CD4-positive, alpha-beta T cell treated with Interleukin-1 beta for 1 hour (primary cell): Measurements from ENCODE around the gene HERC2.

ENCODE experiments used
- DNase-seq, 2 donors: peaks; one replicate each; pipeline ENCODE4 v3.0.0-alpha.2; 2020 to 2022

HERC2 gene

DNA sequence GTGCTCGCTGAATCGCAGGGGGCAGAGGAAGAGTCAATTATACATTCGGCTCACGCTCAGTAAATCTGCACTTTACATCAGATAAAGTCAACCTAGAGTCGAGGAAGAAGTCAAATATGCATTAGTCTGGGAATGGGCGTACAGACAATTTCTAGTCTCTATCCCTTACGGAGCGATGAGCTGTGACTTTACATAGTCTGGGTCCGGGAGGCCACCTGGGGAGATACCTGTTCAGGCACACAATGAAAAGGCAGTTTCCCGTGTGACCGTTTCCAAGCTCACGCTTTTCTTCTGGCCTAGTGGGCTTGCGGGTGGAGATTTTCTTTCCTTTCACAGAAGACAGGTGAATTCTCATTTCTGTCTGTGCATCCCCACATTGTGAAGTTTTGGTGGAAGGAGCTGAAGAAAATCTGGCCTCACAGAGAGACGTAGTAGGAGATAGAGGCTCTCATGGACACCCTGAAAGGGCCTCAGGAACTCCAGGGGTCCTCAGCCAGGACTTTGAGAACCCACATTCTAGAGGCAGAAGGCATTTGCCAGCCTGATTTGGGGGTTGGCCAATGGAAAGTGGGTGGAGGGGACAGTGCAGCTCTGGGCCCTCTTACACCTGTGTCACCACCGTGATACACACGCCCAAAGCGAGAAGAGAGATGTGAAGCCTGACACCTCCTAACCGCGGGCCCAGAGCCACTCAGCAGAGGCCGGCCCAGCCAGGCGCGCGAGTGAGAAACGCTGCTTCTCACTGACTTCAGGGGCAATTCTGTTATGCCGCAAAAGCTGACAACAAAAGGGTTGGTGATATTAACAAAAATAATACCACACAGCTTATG lies 212.1 kb downstream of the HERC2 start:
- no peak for DNase-seq

DNA sequence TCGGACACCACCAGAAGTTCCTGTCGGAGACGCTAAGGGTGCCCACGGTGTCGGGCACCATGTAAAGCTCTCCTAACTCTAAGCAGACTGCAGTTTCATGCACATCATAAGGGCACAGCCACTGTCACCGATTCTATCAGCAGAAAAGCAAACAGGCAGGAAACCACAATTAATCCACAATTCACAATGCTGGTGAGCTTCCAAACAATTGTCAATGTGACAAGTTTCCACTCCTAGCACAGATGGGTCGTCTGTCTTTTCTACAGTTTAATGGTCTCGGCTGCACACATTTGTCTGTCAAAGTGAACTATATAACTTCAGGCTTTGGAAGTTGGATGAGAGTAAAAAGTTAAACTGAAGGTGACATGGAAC lies 214.1 kb downstream of the HERC2 start:
- DNase-seq, result no peak

DNA sequence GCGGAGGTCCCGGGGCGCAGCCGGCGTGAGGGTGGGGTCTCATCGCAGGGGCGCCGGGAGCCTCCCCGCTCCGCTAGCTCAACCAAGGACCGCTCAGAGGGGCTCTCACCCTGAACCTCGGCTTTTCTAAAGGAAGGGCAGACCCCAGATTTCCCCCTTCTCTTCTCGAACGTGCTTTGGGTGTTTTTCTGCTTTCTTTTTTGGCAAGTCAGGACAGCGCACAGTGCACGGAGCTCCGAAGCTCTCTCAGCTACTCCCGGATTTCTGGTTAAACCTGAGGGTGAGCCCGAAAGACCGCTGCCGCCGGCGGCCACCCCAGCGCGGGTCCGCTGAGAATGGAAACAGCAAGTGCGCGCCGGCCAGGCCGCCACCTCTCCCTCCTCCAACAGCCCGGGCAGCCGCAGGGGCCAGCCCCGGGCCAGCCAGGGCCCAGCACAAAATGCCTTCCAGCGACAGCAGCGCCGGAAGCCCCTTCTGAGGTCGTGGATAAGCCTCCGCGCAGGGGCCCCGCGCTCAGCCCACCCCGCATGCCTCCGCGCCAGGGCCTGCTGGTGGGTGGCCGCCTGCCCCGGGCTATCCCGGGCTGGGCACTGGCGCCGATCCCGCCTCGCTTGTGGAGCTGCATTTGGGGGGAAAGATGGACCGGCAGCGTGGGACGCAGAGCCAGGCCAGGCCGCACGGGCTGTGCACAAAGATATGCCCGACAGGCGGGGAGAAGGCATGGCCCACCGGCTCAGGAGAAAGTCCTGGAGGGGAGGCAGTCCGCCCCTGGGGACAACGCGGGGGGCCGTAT lies 214.7 kb downstream of the HERC2 start:
- DNase-seq, result no peak

DNA sequence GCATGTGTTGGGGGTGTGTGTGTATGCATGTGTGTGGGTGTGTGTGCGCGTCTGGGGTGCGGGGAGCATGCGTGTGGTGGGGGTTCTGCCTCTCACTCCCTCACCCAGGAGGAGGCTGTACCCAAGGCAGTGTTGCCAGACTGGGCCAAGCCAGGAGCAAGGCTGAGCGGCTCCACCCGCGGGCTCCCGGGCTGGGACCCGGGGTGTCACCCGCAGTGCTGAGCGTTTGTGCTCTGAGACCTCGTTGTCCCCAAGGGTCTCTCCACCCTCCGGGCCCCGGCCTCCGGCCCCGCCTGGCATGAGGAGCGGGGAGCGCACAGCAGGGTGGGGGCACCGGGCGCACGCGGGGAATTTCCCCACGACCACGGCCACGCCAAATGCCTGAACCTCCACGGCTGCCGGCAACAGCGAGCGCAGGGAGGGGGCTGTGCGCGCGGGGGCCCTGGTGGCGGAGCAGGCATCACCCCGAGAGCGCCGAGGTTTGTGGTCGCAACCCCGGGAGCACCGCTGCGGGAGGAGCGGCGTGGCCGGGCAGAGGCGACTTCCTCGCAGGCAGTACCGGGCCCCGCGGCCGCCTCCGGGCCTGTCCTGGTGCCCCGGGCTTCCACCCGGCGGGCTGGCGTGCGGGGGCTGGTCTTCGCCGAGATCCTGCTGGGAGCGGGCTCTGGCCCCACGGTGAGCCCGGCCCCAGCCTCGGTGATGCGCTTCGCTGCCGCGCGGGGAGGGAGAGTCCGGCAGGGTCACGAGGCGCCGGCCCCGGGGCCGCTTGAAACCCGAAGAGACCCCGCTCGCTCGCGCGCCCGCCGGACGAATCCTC lies 215.5 kb downstream of the HERC2 start:
- DNase-seq, result peak in 1 of 2 donors; percentile 33

DNA sequence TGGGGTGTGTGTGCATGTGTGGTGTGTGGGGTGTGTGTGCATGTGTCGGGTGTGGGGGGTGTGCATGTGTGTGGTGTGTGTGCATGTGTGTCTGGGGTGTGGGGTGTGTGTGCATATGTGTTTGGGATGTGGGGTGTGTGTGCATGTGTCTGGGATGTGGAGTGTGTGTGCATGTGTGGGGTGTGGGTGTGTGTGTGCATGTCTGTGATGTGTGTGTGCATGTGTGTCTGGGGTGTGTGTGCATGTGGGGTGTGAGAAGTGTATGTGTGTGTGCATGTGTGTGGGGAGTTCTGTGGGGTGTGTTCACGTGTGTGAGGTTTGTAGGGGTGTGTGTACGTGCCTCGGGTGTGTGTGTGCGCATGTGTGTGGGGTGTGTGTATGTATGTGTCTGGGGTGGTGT lies 216.2 kb downstream of the HERC2 start:
- DNase-seq, result no peak

DNA sequence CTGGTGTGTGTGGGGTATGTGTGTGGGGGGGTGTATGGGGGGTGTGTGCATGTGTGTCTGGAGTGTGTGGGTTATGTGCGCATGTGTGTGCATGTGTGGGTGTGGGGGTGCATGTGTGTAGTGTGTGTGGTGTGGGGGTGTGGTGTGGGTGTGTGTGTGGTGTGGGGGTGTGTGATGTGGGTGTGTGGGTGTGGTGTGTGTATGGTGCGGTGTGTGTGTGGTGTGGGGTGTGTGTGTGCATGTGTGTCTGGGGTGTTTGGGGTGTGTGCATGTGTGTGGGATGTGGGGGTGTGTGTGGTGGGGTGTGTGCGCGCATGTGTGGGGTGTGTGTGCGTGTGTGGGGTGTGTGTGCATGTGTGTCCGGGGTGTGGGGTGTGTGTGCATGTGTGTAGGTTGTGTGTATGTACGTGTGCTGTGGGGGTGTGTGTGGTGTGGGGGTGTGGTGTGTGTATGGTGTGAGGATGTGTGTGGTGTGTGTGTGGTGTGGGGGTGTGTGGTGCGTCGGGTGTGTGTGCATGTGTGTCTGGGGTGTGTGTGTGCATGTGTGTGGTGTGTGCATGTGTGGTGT lies 216.7 kb downstream of the HERC2 start:
- DNase-seq, result no peak

DNA sequence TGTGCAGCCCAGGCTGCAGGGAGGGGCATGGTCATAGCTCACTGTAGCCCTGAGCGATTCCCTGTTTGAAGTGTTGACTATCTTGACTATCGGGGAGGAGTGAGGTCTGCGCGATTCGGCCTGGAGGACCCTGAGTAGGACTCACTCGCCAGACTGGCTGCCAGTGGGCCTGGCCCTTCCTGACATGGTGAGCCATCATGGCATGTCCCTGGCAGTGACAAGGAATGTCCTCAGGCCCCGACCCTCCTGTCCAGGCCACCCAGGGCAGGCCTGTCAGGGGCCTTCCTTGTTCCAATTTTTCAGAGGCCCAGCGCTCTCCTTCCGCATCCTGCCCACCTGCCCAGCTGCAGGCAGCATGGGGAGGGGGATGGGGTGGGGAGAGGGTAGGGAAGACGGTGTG lies 217.7 kb downstream of the HERC2 start:
- no peak for DNase-seq

DNA sequence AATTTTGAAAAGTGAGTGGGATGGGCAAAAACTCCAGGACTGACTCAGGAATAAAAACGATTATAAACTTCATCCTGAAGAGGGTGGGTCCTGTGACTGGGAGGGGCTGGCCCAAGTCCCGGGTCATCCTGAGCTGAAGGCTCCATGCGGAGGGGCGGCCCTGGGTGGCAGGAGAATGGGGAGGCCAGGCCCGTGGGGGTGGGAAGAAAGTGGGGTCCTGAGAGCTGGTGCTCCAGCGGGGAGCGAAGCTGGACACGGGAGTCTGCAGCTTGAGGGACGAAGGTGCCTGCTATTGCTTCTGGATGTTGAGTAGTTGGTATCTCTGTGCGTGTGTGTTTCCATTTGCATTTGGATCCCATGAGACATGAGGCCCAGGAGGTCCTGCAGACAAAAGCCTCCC lies 218.1 kb downstream of the HERC2 start:
- no peak for DNase-seq

DNA sequence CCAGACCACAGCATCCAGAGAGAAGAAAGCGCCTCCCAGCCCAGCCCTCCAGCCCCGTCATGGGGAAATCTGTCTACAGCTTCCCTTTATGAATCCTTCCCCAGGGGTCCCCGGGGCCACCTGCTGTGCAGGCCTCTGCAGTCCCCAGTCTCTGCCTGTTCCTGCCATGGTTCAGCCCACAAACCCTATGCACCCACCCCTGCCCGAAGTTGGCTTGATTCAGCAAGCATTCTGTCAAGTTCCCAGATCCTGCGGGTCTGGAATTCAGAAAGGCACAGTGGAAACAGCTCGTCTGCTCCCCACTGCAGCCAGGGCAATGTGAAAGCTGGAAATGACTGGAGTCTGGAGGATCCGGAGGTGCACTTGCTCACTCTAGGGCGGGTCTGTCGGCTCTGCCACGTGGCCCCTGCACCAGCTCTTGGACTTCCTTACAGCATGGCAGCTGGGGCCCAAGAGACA lies 220.0 kb downstream of the HERC2 start:
- no peak for DNase-seq

DNA sequence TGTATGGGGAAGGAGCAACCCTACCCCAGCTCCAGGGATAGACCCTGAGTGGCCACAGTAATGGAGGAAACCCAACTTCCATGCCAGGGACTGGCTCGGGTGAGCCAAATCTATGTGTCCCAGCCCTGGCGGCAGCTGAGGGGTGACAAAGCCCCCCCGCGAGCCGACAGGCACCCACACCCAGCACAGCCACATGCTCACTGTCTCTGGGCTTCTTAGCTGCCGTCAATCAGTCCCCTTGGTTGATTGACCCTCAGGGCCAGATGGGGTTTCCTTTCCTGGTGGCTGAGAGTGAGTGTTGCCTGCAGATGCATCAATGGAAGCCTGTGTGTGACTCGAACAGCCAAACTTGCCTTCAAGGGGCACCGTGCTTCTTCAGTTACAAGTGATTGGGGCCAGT lies 220.8 kb downstream of the HERC2 start:
- DNase-seq, result no peak

DNA sequence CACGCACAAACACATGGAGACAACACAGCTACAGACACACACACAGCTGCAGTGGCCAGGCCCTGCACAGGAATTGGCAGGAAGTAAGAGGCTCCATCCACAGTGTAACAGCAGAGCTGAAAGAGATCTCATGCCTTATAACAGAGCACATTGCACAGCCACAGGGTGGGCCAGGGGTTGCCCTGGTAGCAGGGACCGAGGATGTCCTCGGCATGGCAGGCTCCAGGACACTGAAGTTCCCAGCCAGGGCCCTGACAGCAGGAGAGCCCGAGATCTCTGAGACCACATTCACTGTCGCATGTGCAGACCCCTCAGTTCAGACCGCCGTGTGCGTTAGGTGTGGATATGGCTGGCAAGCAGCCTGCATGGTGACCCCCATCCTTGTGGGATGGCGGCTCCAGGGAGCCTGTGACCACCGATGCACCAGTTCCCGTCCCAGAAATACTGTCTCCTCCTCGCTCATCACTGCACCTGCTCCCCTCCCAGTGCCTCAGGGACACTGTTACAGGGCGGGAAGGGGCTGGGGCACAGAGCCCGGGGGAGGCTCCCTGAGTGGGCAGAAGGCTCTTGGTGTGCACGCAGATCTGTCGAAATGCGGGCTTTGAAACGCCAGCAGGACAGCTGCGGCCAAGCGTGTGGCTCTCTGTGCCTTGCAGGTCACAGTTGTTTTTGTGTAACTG lies 221.3 kb downstream of the HERC2 start:
- DNase-seq, result no peak

DNA sequence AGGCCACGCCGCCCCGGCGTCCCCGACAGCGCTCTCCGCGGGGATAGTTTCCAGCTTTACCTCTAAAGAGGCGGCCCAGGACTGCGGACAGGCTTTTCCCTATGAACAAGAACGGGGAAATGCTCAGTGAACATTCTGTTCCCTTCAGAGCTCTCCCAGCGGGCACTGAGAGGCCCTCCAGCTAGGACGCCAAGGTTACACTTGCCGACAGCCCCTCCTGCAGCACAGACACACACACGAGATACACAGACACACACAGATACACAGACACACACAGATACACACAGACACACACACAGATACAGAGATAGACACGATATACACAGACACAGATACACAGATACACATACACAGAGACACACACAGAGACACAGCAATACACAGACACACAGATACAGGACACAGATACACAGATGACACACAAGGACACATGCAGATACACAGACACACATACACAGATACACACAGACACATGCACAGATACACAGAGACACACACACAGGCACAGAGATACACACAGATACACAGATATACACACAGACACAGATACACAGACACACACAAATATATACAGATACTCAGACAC lies 222.3 kb downstream of the HERC2 start:
- no peak for DNase-seq

DNA sequence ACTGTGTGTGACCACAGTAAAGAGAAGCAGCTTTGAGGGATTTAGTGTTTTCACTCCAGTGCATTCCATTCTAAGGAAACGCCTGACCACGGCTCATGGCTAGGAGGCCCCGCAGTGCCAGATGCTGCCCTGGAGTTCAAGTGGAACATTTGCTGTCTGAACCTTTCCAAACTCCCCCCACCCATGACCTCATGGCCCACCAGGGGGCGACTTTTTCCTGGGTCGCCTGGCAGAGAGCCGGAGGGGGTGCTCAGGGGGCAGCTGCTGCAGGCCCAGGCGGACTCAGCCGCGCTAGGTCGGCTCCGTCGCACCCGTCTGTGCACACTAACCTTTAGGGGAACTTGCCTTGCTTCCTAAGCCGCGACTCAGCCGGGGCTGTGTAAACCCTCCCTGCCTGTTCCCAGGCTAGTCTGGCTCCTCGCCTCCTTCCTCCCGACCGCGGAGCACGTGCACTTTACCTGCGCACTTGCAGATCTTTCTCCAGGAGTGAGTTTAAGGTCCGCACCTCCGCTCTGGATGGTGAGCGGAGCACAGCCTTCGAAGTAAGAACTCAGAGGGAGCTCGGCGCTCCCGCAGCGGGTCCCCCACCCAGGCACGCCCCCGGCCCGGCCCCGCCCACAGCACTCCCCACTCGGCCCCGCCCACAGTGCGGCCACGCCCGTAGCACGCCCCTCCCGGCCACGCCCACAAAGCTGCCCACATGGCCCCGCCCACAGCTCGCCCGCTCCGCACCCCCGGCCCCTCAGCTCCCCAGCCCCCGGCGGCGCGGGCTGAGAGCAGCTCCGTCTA lies 223.0 kb downstream of the HERC2 start, which contains the start of gene OCA2:
OCA2 (minus strand) TSS at position 550 of the 789 bp plus-strand sequence. CDS start 17,441 bp downstream, outside the sequence.
- peak; percentile 54 to 55 for DNase-seq

DNA sequence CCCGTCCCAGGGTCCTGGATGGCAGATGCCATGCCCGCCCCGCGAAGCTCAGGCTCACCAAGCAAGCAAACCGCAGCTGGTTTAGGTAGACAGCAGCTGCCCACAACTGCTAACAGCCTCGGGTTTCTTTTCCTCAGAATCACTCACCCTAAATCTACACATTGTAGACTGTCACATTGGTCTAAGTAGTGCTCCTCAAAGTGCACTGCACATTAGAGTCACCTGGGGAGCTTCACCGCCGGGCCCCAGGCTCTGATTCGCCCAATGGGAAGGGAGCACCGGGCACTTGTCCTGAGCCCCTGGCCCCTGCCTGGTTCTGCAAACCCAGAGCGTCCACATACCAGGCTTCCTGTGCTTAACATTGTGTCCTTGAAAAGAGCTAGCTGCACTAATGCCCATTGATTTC lies 223.6 kb downstream of the HERC2 start:
- no peak for DNase-seq

DNA sequence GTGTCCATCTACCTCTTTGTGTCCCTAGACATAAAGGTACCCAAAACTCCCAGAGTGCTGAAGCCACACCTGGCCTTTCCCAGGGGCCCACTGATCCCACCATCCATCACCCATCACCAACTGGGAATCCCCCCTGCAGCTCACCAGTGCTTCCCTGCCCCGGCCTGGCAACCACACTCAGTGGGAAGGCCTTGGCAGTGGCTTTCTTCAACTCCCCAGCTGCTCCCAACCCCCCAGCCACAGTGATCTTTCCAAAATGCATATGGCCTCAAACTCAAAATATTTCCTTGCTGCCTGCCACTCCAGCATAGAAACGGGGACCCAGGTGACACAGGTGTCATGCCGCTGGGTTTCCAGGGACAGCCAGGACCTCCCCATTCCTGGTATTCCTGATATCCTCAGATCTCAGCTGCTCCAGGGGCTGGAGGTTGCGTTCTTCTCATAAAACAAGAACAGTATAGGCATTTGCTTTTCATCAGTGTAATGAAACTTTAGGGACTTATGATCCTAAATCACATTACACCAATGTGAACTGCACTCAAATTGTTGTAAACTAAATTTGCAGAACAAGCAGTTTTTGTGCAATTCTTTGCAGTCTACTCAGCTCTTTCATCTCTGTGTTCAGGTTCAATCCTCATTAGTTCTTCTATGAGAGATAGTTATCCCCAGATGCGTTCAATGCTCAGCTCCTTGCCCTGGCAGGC lies 224.2 kb downstream of the HERC2 start:
- DNase-seq, result no peak

DNA sequence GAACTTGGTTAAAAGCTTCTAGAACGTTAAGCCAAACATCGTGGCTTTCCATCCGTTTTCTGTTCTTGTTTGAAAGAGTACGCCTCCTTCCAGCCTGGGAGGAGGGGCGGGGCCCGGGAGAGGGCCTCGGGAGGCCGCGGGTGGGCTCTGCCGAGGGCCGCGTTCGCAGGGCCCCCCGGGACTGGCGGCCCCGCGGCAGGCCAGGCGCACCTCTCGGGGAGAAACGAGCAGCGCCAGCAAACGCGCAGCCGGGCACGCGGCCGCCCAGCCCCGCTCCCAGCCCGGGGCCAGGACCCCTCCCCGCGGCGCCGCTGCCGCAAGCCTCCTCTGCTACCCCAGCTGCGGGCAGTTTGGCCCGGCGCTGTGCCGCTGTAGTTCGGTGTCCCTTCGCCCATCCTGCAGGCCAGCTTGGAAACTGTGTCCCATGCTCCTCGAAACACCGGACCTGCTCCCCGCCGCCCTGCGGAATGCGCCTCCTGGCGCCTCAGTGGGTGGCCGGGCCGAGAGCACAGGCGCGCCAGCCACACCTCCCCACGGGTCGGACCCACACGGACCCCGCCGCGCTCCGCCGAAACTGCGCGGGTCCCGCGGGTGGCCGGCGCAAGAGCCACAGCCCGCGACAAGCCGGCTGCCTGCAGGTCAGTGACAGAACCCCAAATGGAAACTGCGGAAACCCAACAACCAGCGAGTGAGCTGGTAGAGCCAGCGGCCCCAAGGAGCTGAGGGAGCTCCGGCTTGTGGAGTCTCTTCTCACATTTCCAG lies 225.1 kb downstream of the HERC2 start:
- DNase-seq, result no peak

DNA sequence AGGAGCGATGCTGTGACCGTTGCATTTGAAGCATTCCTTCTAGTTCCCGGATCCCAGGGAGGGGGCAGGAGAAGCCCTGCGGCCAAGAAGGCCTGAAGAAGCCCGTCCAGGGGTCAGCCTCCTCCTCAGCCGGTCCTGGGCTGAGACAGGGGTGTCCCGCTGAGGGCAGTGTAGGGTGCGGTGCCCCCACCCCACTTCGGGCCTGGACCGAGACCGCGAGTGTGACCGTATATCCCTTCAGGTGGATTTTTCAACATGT lies 225.6 kb downstream of the HERC2 start:
- no peak for DNase-seq

DNA sequence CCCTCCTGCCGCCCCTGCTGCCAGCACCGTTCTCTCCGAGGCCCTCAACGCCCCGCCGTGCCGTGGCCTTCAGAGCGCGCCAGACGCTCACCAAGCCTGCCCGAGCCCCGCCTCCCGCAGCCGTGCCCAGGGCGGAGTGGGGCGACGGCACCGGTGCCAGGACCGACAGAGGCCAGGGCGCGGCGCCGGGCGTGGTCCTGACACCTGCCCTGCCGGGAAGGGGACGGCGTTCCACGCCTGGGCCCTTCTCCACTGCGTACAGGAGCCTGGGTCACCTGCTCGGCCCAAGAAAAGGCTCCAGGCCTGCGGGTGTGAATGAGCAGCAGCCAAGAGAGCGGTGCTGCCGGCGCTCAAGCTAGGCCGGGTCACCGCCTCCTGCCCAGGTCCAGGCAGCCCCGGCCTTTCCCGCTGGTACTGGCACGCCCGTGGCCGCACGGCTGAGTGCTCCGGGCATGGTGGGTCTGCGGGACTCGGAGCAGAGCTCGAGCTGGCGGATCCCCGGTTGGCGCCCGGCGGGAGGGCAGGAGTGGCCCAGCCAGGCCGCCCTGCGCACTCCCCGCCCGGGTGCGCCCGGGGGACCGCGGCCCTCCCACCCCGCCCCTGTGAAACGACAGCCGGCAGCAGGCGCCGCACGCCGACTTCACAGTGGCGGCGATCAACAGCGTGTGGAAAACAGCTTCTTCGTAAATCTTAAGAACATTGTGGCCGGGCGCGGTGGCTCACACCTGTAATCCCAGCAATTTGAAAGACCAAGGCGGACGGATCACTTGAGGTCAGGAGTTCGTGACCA lies 227.1 kb downstream of the HERC2 start:
- DNase-seq, result no peak
